Transverse colon (tissue), 4 donors: ENCODE measurements around the gene GREM2. TPM values are rescaled to one million over a fixed set of nuclear protein-coding genes. Genes with fewer than 3 reads are reported as not detected.

Experiments
- DNase-seq: peaks from one replicate; pipeline ENCODE4 v3.0.0-alpha.2; 2019
- H3K27ac ChIP-seq, 4 donors: fragments of 200-600 bp; sonication (generic); 2 replicates each; pipeline ENCODE4 v1.5.1; 2016 to 2018; ENCODE audit warnings: inconsistent platforms in 4 of 4
- H3K27me3 ChIP-seq: fragments of 200-600 bp; sonication (generic); 2 replicates; pipeline ENCODE4 v1.5.1; 2017; ENCODE audit warnings: inconsistent platforms
- H3K36me3 ChIP-seq, 4 donors: fragments of 200-600 bp; sonication (generic); 2 replicates each; pipeline ENCODE4 v1.5.1; 2017 to 2019; ENCODE audit warnings: inconsistent platforms in 4 of 4
- H3K4me1 ChIP-seq, 4 donors: fragments of 200-600 bp; sonication (generic); 2 replicates each; pipeline ENCODE4 v1.5.1; 2017 to 2020; ENCODE audit warnings: inconsistent platforms in 4 of 4
- H3K4me3 ChIP-seq, 4 donors: fragments of 200-600 bp; sonication (generic); 1 replicate in 1 of 4; 2 replicates in 3 of 4; pipeline versions ENCODE4 v1.5.1 to v1.6.1; 2017 to 2019; ENCODE audit warnings: inconsistent platforms in 4 of 4
- H3K9me3 ChIP-seq, 2 donors: fragments of 200-600 bp; sonication (generic); 2 replicates each; pipeline ENCODE4 v1.5.1; 2017 to 2019; ENCODE audit warnings: inconsistent platforms in 2 of 2
- EP300 ChIP-seq: sonication (generic); formaldehyde crosslinking; IDR thresholded peaks from one replicate; pipeline ENCODE4 v1.6.1; 2017; ENCODE audit warnings: antibody characterized with exemption, low read depth
- POLR2A ChIP-seq: fragments of 450-650 bp; IDR thresholded peaks from one replicate; pipeline ENCODE4 v1.6.1; 2016; ENCODE audit warnings: antibody characterized with exemption, mild to moderate bottlenecking, moderate library complexity
- POLR2AphosphoS5 ChIP-seq, 3 donors: sonication (generic); formaldehyde crosslinking; IDR thresholded peaks; one replicate each; pipeline ENCODE4 v1.6.1; 2016; ENCODE audit warnings: antibody characterized with exemption in 3 of 3
- WGBS, 2 donors: methylation state at CpG; one replicate each; pipeline ENCODE4 v1.1.5; 2018; ENCODE audit warnings: low coverage in 1 of 2; 5-methylcytosine and 5-hydroxymethylcytosine counted together
- in situ Hi-C, 4 donors: fragments of 200-750 bp; cut with MboI; loops; one replicate each; pipeline versions ENCODE4 v1.15.0 to v1.15.1; 2017; ENCODE audit warnings: low sequenced_read_pairs in 3 of 4, low pct_ligation_motif_present in 1 of 4, low pct_unique_long_range_greater_than_20kb in 1 of 4
- intact Hi-C: fragments of 100-400 bp; cut with DNase I; formaldehyde crosslinking; loops from one replicate; pipeline ENCODE4 v1.15.1; 2023; ENCODE audit warnings: low total_unique reads
- total RNA-seq, 4 donors: library from RNA; depleted of rRNA; stranded (reverse); fragments of >200 nt; gene quantifications; one replicate each; pipeline ENCODE4 v1.1.0, GENCODE V29; 2016
- TF ChIP-seq, protein P1 (sequence below), 5 experiments: fragments of 200-600 bp in 3 of 5; fragments of 450-650 bp in 2 of 5; sonication (generic) in 3 of 5; IDR thresholded peaks; 1 replicate in 2 of 5; 2 replicates in 3 of 5; pipeline ENCODE4 v1.5.1; 2016 to 2017; ENCODE audit warnings: antibody characterized with exemption in 5 of 5, inconsistent platforms in 3 of 5, mild to moderate bottlenecking in 2 of 5, moderate library complexity in 1 of 5

Gene GREM2
- total RNA-seq, 4 donors from 2014 or later = 2.8 to 13.1 (median 4.9) TPM

DNA sequence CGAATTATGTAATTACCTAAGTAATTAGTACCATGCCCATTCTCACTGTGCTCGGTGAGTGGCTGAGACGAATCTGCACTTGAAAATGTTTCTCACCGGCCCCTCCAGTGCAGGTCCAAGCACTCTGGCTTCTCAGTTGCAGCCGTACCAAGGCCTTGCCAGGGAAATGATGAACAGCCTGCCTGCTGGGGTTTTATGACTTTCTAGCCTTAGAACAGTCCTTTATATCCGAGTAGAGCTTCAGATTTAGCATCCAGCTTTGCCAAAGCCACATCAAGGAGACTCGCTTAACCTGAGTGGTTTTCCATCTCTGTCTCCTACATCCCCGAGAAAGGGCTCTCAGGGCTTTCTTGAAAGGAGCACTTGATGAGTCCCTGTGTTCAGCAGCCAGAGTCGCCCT, 83.4 kb downstream of the GREM2 start:
- Histone ChIP-seq H3K4me1 (no peaks in the 10 kb centered on the region), H3K4me3 (no peak overlapping the region), H3K27me3 (no peaks in the 10 kb centered on the region), H3K27ac (peak overlapping the region; percentile 17 to 62 (median 39)), H3K36me3 (no peaks in the 10 kb centered on the region), H3K9me3 (no peaks in the 10 kb centered on the region)
- WGBS, 2 donors = 78% methylated on average over 5 to 9 of the region's 9 CpGs
- intact Hi-C loops (no loop called here), in situ Hi-C loops (no loop called here)
- peak; percentile 10 for DNase-seq
- TF ChIP-seq, protein P1, sequence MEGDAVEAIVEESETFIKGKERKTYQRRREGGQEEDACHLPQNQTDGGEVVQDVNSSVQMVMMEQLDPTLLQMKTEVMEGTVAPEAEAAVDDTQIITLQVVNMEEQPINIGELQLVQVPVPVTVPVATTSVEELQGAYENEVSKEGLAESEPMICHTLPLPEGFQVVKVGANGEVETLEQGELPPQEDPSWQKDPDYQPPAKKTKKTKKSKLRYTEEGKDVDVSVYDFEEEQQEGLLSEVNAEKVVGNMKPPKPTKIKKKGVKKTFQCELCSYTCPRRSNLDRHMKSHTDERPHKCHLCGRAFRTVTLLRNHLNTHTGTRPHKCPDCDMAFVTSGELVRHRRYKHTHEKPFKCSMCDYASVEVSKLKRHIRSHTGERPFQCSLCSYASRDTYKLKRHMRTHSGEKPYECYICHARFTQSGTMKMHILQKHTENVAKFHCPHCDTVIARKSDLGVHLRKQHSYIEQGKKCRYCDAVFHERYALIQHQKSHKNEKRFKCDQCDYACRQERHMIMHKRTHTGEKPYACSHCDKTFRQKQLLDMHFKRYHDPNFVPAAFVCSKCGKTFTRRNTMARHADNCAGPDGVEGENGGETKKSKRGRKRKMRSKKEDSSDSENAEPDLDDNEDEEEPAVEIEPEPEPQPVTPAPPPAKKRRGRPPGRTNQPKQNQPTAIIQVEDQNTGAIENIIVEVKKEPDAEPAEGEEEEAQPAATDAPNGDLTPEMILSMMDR (IDR thresholded peaks at IDR 0.05) = no peak
- TF ChIP-seq POLR2A (no peak), POLR2AphosphoS5 (IDR thresholded peaks at IDR 0.05) (no peak), EP300 (no peak)

DNA sequence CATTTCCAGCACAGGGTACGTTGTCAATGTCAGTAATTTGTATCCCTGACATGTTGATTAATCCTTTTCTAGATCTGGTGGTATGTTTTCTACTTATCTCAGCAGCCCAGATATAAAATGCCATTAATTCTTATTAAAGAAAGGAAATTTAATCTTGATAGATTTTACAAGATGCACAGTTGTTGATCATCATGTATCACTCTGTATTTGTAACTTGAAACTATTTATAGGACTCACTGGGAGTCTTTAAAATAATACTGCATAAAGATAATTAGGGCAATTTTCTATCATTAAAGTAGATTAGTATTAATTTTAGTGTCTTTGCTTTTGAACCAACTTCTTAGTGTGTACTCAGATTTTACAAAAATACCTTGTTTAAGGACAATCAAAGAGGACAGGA, 84.9 kb downstream of the GREM2 start:
- no peak for DNase-seq
- in situ Hi-C loops (no loop called here), intact Hi-C loops (no loop called here)
- no peak for TF ChIP-seq POLR2AphosphoS5 (IDR thresholded peaks at IDR 0.05)
- TF ChIP-seq, protein P1 (IDR thresholded peaks at IDR 0.05) = no peak
- TF ChIP-seq POLR2A = no peak
- no peak for TF ChIP-seq EP300
- H3K36me3 ChIP-seq = no peaks in the 10 kb centered on the region
- H3K27ac ChIP-seq = no peak overlapping the region
- WGBS, 2 donors = 36 to 61% methylated on average over 1 of the region's 1 CpG
- no peaks in the 10 kb centered on the region for H3K27me3 ChIP-seq
- no peaks in the 10 kb centered on the region for H3K9me3 ChIP-seq
- H3K4me1 ChIP-seq = peaks cover 0 to 12% (median 7%) of the 10 kb centered on the region in 4 donors
- H3K4me3 ChIP-seq = no peak overlapping the region

DNA sequence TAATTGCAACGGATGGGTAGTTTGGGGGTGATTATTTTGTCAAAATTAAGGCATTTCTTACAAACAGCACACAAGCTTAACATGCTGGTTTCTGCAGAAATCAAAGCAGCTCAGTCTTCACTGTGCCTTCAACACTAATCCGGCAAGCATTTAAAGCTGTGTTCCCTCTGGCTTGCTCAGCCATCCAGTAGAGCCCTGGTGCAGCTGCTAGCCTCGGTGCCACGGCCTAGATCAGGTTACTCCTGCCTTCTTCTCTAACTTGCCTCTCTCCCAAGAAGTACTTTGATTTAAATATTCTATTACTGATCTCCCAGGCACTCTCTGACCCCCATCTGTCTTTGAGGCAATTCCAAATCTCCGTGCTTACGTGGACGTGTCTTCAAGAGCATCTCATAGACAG, 85.6 kb downstream of the GREM2 start:
- H3K9me3 ChIP-seq = no peaks in the 10 kb centered on the region
- no peak for TF ChIP-seq POLR2A
- no peak for TF ChIP-seq POLR2AphosphoS5 (IDR thresholded peaks at IDR 0.05)
- TF ChIP-seq EP300 = no peak
- TF ChIP-seq, protein P1 (IDR thresholded peaks at IDR 0.05) = no peak
- intact Hi-C loops (no loop called here), in situ Hi-C loops (no loop called here)
- no peaks in the 10 kb centered on the region for H3K36me3 ChIP-seq
- H3K27me3 ChIP-seq = no peaks in the 10 kb centered on the region
- DNase-seq = no peak
- H3K4me1 ChIP-seq = peaks cover 0 to 12% (median 7%) of the 10 kb centered on the region in 4 donors
- no peak overlapping the region for H3K27ac ChIP-seq
- H3K4me3 ChIP-seq = no peak overlapping the region
- whole genome bisulfite sequencing, 2 donors = 75 to 81% methylated on average over 5 to 7 of the region's 7 CpGs

DNA sequence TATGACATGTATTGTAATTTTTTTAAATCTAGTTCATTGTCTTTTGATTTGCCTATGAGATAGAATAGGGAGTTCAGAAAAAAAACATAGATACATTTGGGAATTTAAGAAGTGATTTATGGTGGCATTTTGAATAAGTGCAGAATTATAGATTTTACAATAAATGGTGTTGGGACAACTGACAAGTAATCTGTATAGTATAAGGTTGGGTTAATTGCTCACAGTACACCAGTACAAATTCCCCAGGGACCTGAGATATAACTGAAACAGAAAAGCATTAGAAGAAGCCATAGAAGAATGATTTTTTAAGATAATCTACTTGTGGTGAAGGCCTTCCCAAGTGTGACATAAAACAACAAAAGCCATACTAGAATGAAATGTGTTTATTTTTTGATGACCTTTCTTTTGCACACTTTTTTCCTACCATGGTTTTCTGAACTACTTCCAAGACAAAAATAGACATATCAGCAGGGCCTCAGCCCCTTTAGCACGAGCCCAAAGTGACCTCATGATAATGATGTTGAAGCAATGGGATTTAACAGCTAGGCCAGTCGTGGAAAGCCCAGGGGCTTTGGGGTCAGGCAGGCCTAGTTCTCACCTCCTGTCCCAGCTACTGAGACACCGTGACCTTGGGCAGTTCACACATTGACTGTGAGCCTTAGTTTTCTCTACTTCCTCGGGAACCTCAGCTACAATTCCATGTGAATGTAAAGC, 87.4 kb downstream of the GREM2 start:
- 61 to 63% methylated on average over 1 to 4 of the region's 4 CpGs for WGBS, 2 donors
- Histone ChIP-seq H3K9me3 (no peaks in the 10 kb centered on the region), H3K27ac (no peak overlapping the region), H3K27me3 (no peaks in the 10 kb centered on the region), H3K4me3 (no peak overlapping the region), H3K4me1 (peaks cover 0 to 12% (median 7%) of the 10 kb centered on the region in 4 donors), H3K36me3 (no peaks in the 10 kb centered on the region)
- intact Hi-C loops = no loop called here
- TF ChIP-seq POLR2AphosphoS5 (IDR thresholded peaks at IDR 0.05) (no peak), POLR2A (no peak), EP300 (no peak)
- TF ChIP-seq, protein P1 (IDR thresholded peaks at IDR 0.05) = no peak
- in situ Hi-C loops = no loop called here
- DNase-seq = no peak
